DND-41 (cell line): ENCODE measurements around the gene CREB3L4.

Experiments used
- ATAC-seq: fragments of 200-7000 bp; cut with Tn5 transposase; 3 replicates; pipeline ENCODE4 v1.9.1; 2021; ENCODE audit warnings: low read depth; ENCODE audit not compliant: insufficient read depth
- DNase-seq: peaks from one replicate; pipeline ENCODE4 v3.0.0-alpha.2; 2020
- H2AFZ ChIP-seq: 2 replicates; pipeline ENCODE4 v1.6.0; 2012; ENCODE audit warnings: low read depth, low read length
- H3K27ac ChIP-seq: 2 replicates; pipeline ENCODE4 v1.5.1; 2012; ENCODE audit warnings: low read length, inconsistent platforms
- H3K27me3 ChIP-seq: fragments of 200-600 bp; sonication (generic); 2 replicates; pipeline ENCODE4 v1.6.0; 2012; ENCODE audit warnings: low read length, mild to moderate bottlenecking, inconsistent platforms; ENCODE audit not compliant: insufficient read depth, poor library complexity
- H3K36me3 ChIP-seq: 2 replicates; pipeline ENCODE4 v1.5.1; 2012; ENCODE audit warnings: low read length, inconsistent platforms; ENCODE audit not compliant: insufficient read depth
- H3K4me1 ChIP-seq: 2 replicates; pipeline ENCODE4 v1.5.1; 2012; ENCODE audit warnings: mild to moderate bottlenecking, low read length; ENCODE audit not compliant: insufficient read depth
- H3K4me2 ChIP-seq: 2 replicates; pipeline ENCODE4 v1.6.0; 2012; ENCODE audit warnings: mild to moderate bottlenecking, moderate library complexity, low read length, inconsistent platforms; ENCODE audit not compliant: insufficient read depth
- H3K4me3 ChIP-seq, 2 experiments: fragments of 200-600 bp in 1 of 2; shearing (Covaris generic) in 1 of 2; 2 replicates each; pipeline ENCODE4 v1.5.1; 2012 to 2016; ENCODE audit warnings: inconsistent platforms in 2 of 2, low read length in 2 of 2, mild to moderate bottlenecking in 2 of 2, low read depth in 1 of 2, moderate library complexity in 1 of 2
- H3K79me2 ChIP-seq: 2 replicates; pipeline ENCODE4 v1.6.0; 2012; ENCODE audit warnings: low read length, inconsistent platforms; ENCODE audit not compliant: insufficient read depth
- H3K9ac ChIP-seq: 2 replicates; pipeline ENCODE4 v1.6.0; 2012; ENCODE audit warnings: low read depth, mild to moderate bottlenecking, inconsistent platforms, low read length, moderate library complexity
- H3K9me3 ChIP-seq: 2 replicates; pipeline ENCODE4 v1.5.1; 2012; ENCODE audit warnings: low read length, moderate library complexity, mild to moderate bottlenecking, inconsistent platforms; ENCODE audit not compliant: insufficient read depth, severe bottlenecking
- H4K20me1 ChIP-seq: 2 replicates; pipeline ENCODE4 v1.6.0; 2012; ENCODE audit warnings: low read length; ENCODE audit not compliant: insufficient read depth
- CTCF ChIP-seq: IDR thresholded peaks from 2 replicates; pipeline ENCODE4 v1.5.1; 2012; ENCODE audit warnings: borderline replicate concordance, low read length, moderate library complexity, mild to moderate bottlenecking; ENCODE audit not compliant: poor library complexity, severe bottlenecking; ENCODE audit errors: extremely low read depth
- EZH2 ChIP-seq: IDR thresholded peaks from 3 replicates; pipeline ENCODE4 v1.6.1; 2012; ENCODE audit warnings: borderline replicate concordance, low read depth, mild to moderate bottlenecking, moderate library complexity, low read length, inconsistent platforms; ENCODE audit not compliant: severe bottlenecking

The CREB3L4 gene

GRCh38 chr1:153957744-153958110 is 10.0 kb upstream of the CREB3L4 start:
- peaks cover 49% of the 10 kb centered on the region for H4K20me1 ChIP-seq
- H3K4me1 ChIP-seq, result peaks cover 56% of the 10 kb centered on the region
- peak overlapping the region; percentile 94 to 100 for H3K4me3 ChIP-seq
- peaks cover 75% of the 10 kb centered on the region for H3K79me2 ChIP-seq
- no peaks in the 10 kb centered on the region for H3K27me3 ChIP-seq
- H2AFZ ChIP-seq, result peak overlapping the region; percentile 93
- TF ChIP-seq EZH2, result no peak
- peak; percentile 3 for TF ChIP-seq CTCF
- peak overlapping the region; percentile 96 for H3K9ac ChIP-seq
- peak overlapping the region; percentile 87 for H3K4me2 ChIP-seq
- H3K27ac ChIP-seq, result peak overlapping the region; percentile 90
- no peaks in the 10 kb centered on the region for H3K9me3 ChIP-seq
- H3K36me3 ChIP-seq, result peaks cover 53% of the 10 kb centered on the region
- ATAC-seq (peak; percentile 38), DNase-seq (peak; percentile 62)

- H4K20me1 ChIP-seq, result peaks cover 46% of the 10 kb centered on the region
- peak; percentile 88 for ATAC-seq
- H3K36me3 ChIP-seq, result peaks cover 49% of the 10 kb centered on the region
- peak within 1 kb of the TSS; percentile 93 for H2AFZ ChIP-seq
- peak within 1 kb of the TSS; percentile 96 for H3K9ac ChIP-seq
- peak within 1 kb of the TSS; percentile 94 to 100 for H3K4me3 ChIP-seq
- no peaks in the 10 kb centered on the region for H3K9me3 ChIP-seq
- TF ChIP-seq CTCF (no peak), EZH2 (no peak)
- H3K79me2 ChIP-seq, result peaks cover 79% of the 10 kb centered on the region
- peaks cover 59% of the 10 kb centered on the region for H3K4me1 ChIP-seq
- H3K4me2 ChIP-seq, result peak within 1 kb of the TSS; percentile 87
- peak; percentile 99 for DNase-seq
- H3K27ac ChIP-seq, result peak within 1 kb of the TSS; percentile 90
- H3K27me3 ChIP-seq, result no peaks in the 10 kb centered on the region
Measured at GRCh38 chr1:153958111-153958960, 9.4 kb upstream of the CREB3L4 start, which contains the start of gene CRTC2. CRTC2 (minus strand) TSS chr1:153958612; CDS start chr1:153958497, 115 bp downstream.

GRCh38 chr1:153958961-153959260 is 8.8 kb upstream of the CREB3L4 start:
- Histone ChIP-seq H4K20me1 (peaks cover 40% of the 10 kb centered on the region), H3K9ac (peak overlapping the region; percentile 39), H2AFZ (peak overlapping the region; percentile 64; the same call in 1 of the 2 replicates), H3K27me3 (no peaks in the 10 kb centered on the region), H3K27ac (peak overlapping the region; percentile 70), H3K4me1 (peaks cover 62% of the 10 kb centered on the region), H3K9me3 (no peaks in the 10 kb centered on the region), H3K4me3 (peak overlapping the region in 1 of 2 experiments; percentile 100; a peak in 2 of 4 replicates), H3K36me3 (peaks cover 43% of the 10 kb centered on the region), H3K79me2 (peaks cover 79% of the 10 kb centered on the region), H3K4me2 (peak overlapping the region; percentile 72)
- DNase-seq, result no peak
- ATAC-seq, result no peak
- no peak for TF ChIP-seq CTCF
- TF ChIP-seq EZH2, result no peak
